Activated T-cell treated with anti-CD3 and anti-CD28 coated beads, Interleukin-2, amount 50 U/mL, for 48 hours (primary cell): ENCODE results near the gene CAMK2N2.

ENCODE experiments used
- DNase-seq, 2 experiments: peaks; one replicate each; pipeline ENCODE4 v3.0.0-alpha.2; 2020

CAMK2N2 gene

GRCh38 chr3:184211297-184211696 is 50.1 kb downstream of the CAMK2N2 start:
- no peak for DNase-seq
